Stimulated activated CD4-positive, alpha-beta T cell treated with anti-CD3 and anti-CD28 coated beads, Interleukin-12 subunit alpha, Interleukin-12 subunit beta, amount 100 ng/mL, for 48 hours (primary cell): ENCODE measurements around the gene C16orf96.
"Not testable (repeated sequence)": the region's sequence is repeated elsewhere in the genome, so short reads cannot be mapped to it uniquely, and the experiment has no call there.

Experiments
- DNase-seq, 3 donors: peaks; one replicate each; pipeline ENCODE4 v3.0.0-alpha.2; 2020; ENCODE audit warnings: low read depth in 2 of 3, low spot score in 1 of 3

Gene C16orf96

GRCh38 chr16:4561596-4561995 lies 5.5 kb downstream of the C16orf96 start:
- DNase-seq, result no peak

- no peak for DNase-seq
Observed at GRCh38 chr16:4564661-4565267, 8.6 kb downstream of the C16orf96 start.

GRCh38 chr16:4566144-4566543 lies 10.0 kb downstream of the C16orf96 start:
- DNase-seq, result no peak

GRCh38 chr16:4570086-4570485 lies 13.9 kb downstream of the C16orf96 start:
- DNase-seq, result no peak

GRCh38 chr16:4570688-4571321 lies 14.7 kb downstream of the C16orf96 start:
- DNase-seq, result no peak

- DNase-seq, result no peak
Observed at GRCh38 chr16:4572715-4573114, 16.6 kb downstream of the C16orf96 start.

GRCh38 chr16:4573926-4574325 lies 17.8 kb downstream of the C16orf96 start:
- DNase-seq, result not testable (repeated sequence)

GRCh38 chr16:4574919-4575705 lies 19.0 kb downstream of the C16orf96 start:
- no peak for DNase-seq

- no peak for DNase-seq
Observed at GRCh38 chr16:4576008-4576407, 19.9 kb downstream of the C16orf96 start.

GRCh38 chr16:4578961-4579530 lies 22.9 kb downstream of the C16orf96 start:
- DNase-seq, result no peak

- no peak for DNase-seq
Observed at GRCh38 chr16:4580250-4580649, 24.1 kb downstream of the C16orf96 start.

GRCh38 chr16:4583906-4584305 lies 27.8 kb downstream of the C16orf96 start:
- DNase-seq, result no peak

GRCh38 chr16:4586291-4586690 lies 30.2 kb downstream of the C16orf96 start:
- no peak for DNase-seq

GRCh38 chr16:4588386-4588785 lies 32.2 kb downstream of the C16orf96 start:
- DNase-seq, result no peak

GRCh38 chr16:4588961-4589360 lies 32.8 kb downstream of the C16orf96 start:
- DNase-seq, result no peak

- no peak for DNase-seq
Observed at GRCh38 chr16:4591191-4591590, 35.1 kb downstream of the C16orf96 start.

GRCh38 chr16:4591706-4592470 lies 35.7 kb downstream of the C16orf96 start:
- DNase-seq, result no peak

- no peak for DNase-seq
Observed at GRCh38 chr16:4593086-4593485, 36.9 kb downstream of the C16orf96 start.

GRCh38 chr16:4594433-4595410 lies 38.6 kb downstream of the C16orf96 start:
- no peak for DNase-seq

GRCh38 chr16:4597174-4597573 lies 41.0 kb downstream of the C16orf96 start:
- no peak for DNase-seq
